GM21515 (cell line): ENCODE data around the gene TP53RK.

Source experiments
- ATAC-seq: cut with Tn5 transposase; IDR thresholded peaks from one replicate; pipeline ENCODE4 v1.9.1; 2021; ENCODE audit not compliant: unreplicated experiment

The TP53RK gene

GRCh38 chr20:46708172-46708860, 19.1 kb upstream of the TP53RK start:
- ATAC-seq, result no peak

- ATAC-seq, result no peak
Measured at GRCh38 chr20:46706242-46706641, 17.0 kb upstream of the TP53RK start.

GRCh38 chr20:46705378-46705729, 16.1 kb upstream of the TP53RK start:
- ATAC-seq, result no peak

GRCh38 chr20:46704714-46705377, 15.6 kb upstream of the TP53RK start:
- no peak for ATAC-seq

GRCh38 chr20:46703435-46703834, 14.2 kb upstream of the TP53RK start:
- ATAC-seq, result no peak

GRCh38 chr20:46702447-46703203, 13.4 kb upstream of the TP53RK start:
- ATAC-seq, result no peak

- ATAC-seq, result no peak
Measured at GRCh38 chr20:46701986-46702385, 12.7 kb upstream of the TP53RK start.

GRCh38 chr20:46701556-46701955, 12.3 kb upstream of the TP53RK start:
- ATAC-seq, result no peak

- no peak for ATAC-seq
Measured at GRCh38 chr20:46701057-46701456, 11.8 kb upstream of the TP53RK start.

- no peak for ATAC-seq
Measured at GRCh38 chr20:46700481-46700880, 11.2 kb upstream of the TP53RK start.

- no peak for ATAC-seq
Measured at GRCh38 chr20:46699651-46700359, 10.6 kb upstream of the TP53RK start.

- no peak for ATAC-seq
Measured at GRCh38 chr20:46698788-46699187, 9.5 kb upstream of the TP53RK start.

GRCh38 chr20:46696791-46697279, 7.6 kb upstream of the TP53RK start:
- no peak for ATAC-seq

- no peak for ATAC-seq
Measured at GRCh38 chr20:46695892-46696291, 6.6 kb upstream of the TP53RK start.

- ATAC-seq, result no peak
Measured at GRCh38 chr20:46694484-46694883, 5.2 kb upstream of the TP53RK start.

- ATAC-seq, result no peak
Measured at GRCh38 chr20:46691196-46691595, 2.0 kb upstream of the TP53RK start.

- no peak for ATAC-seq
Measured at GRCh38 chr20:46690219-46691106, 1.2 kb upstream of the TP53RK start.

- no peak for ATAC-seq
Measured at GRCh38 chr20:46689754-46690085, 476 bp upstream of the TP53RK start.

- ATAC-seq, result no peak
Measured at GRCh38 chr20:46688151-46689081, 828 bp downstream of the TP53RK start.
